GM19455 (cell line): ENCODE data around the gene TRPM6.

ENCODE experiments used
- ATAC-seq: cut with Tn5 transposase; IDR thresholded peaks from one replicate; pipeline ENCODE4 v1.9.1; 2021; ENCODE audit not compliant: unreplicated experiment

The TRPM6 gene

GRCh38 chr9:74777136-74777879 lies 110.4 kb downstream of the TRPM6 start:
- no peak for ATAC-seq

GRCh38 chr9:74775396-74775795 lies 112.3 kb downstream of the TRPM6 start:
- no peak for ATAC-seq

- ATAC-seq = peak; percentile 53
Measured at GRCh38 chr9:74773886-74774479, 113.7 kb downstream of the TRPM6 start.

- ATAC-seq = peak; percentile 55
Measured at GRCh38 chr9:74772121-74772520, 115.6 kb downstream of the TRPM6 start.

- ATAC-seq = peak; percentile 4
Measured at GRCh38 chr9:74771672-74772071, 116.0 kb downstream of the TRPM6 start.

GRCh38 chr9:74771262-74771585 lies 116.5 kb downstream of the TRPM6 start:
- no peak for ATAC-seq

- ATAC-seq = peak; percentile 68
Measured at GRCh38 chr9:74770508-74771261, 117.0 kb downstream of the TRPM6 start.

- ATAC-seq = no peak
Measured at GRCh38 chr9:74765481-74765971, 122.2 kb downstream of the TRPM6 start.

- ATAC-seq = no peak
Measured at GRCh38 chr9:74762950-74763349, 124.8 kb downstream of the TRPM6 start.

- no peak for ATAC-seq
Measured at GRCh38 chr9:74760031-74760700, 127.6 kb downstream of the TRPM6 start.

- no peak for ATAC-seq
Measured at GRCh38 chr9:74755999-74756398, 131.7 kb downstream of the TRPM6 start.

GRCh38 chr9:74755355-74755754 lies 132.4 kb downstream of the TRPM6 start:
- ATAC-seq = no peak

- no peak for ATAC-seq
Measured at GRCh38 chr9:74753650-74754049, 134.1 kb downstream of the TRPM6 start.

GRCh38 chr9:74748966-74749365 lies 138.8 kb downstream of the TRPM6 start:
- ATAC-seq = no peak

GRCh38 chr9:74742792-74743730 lies 144.7 kb downstream of the TRPM6 start:
- no peak for ATAC-seq

- ATAC-seq = no peak
Measured at GRCh38 chr9:74742191-74742790, 145.4 kb downstream of the TRPM6 start.

- no peak for ATAC-seq
Measured at GRCh38 chr9:74736646-74737045, 151.1 kb downstream of the TRPM6 start.

- no peak for ATAC-seq
Measured at GRCh38 chr9:74735761-74736160, 152.0 kb downstream of the TRPM6 start.

GRCh38 chr9:74729136-74729695 lies 158.5 kb downstream of the TRPM6 start:
- ATAC-seq = no peak

GRCh38 chr9:74728176-74728575 lies 159.5 kb downstream of the TRPM6 start:
- ATAC-seq = no peak
